ENCODE measurements around the gene WDFY2.

- TF ChIP-seq CTCF (IDR thresholded peaks at IDR 0.05; ENCODE audit: poor library complexity, severe bottlenecking) (no peak), REST (IDR thresholded peaks at IDR 0.05; ENCODE audit: borderline replicate concordance) (no peak)
These were observed 32.2 kb upstream of the WDFY2 start for GRCh38 chr13:51552027-51552426.
